T-cell (primary cell): ENCODE data around the gene TSPEAR. TPM values are rescaled to one million over a fixed set of nuclear protein-coding genes. Genes with fewer than 3 reads are reported as not detected.

Experiments
- ATAC-seq, 4 experiments: fragments of 200-7000 bp in 3 of 4; fragments of 150-1000 bp in 1 of 4; cut with Tn5 transposase; replicated peaks in 1 of 4; 1 replicate in 3 of 4; 2 replicates in 1 of 4; pipeline ENCODE4 v1.10.0; 2021; ENCODE audit warnings: moderate library complexity in 3 of 4, mild to moderate bottlenecking in 2 of 4, moderate number of reproducible peaks in 1 of 4
- CTCF ChIA-PET, 2 donors: fragments of 300-600 bp; sonication (Branson Sonifier 250); formaldehyde crosslinking; loops; one replicate each; lab custom pipeline; 2022; ENCODE audit warnings: antibody characterized with exemption in 2 of 2; lab: Charles Lee
- POLR2A ChIA-PET, 2 donors: fragments of 300-600 bp; sonication (Branson Sonifier 250); formaldehyde crosslinking; loops; one replicate each; lab custom pipeline; 2022; ENCODE audit warnings: antibody characterized with exemption in 2 of 2; lab: Charles Lee
- DNase-seq, 35 experiments: peaks; one replicate each; pipeline versions ENCODE4 v3.0.0 to v3.0.0-alpha.2; 2013 to 2023
- H3K27ac ChIP-seq: one replicate; pipeline ENCODE4 v1.5.1; 2013; ENCODE audit warnings: low read length
- H3K27me3 ChIP-seq, 2 experiments: replicated peaks in 1 of 2; 1 replicate in 1 of 2; 2 replicates in 1 of 2; pipeline versions ENCODE4 v1.6.1 to v1.7.0; 2013; ENCODE audit warnings: low read length in 1 of 2, mixed read lengths in 1 of 2; ENCODE audit not compliant: control insufficient read depth in 2 of 2, insufficient read depth in 2 of 2; ENCODE audit errors: extremely low read depth in 1 of 2
- H3K36me3 ChIP-seq, 2 donors: 1 replicate in 1 of 2; 2 replicates in 1 of 2; pipeline versions ENCODE4 v1.6.1 to v1.7.0; 2013; ENCODE audit warnings: low read length in 1 of 2; ENCODE audit not compliant: control insufficient read depth in 2 of 2, insufficient read depth in 1 of 2; ENCODE audit errors: extremely low read depth in 1 of 2
- H3K4me1 ChIP-seq, 2 experiments: 1 replicate in 1 of 2; 2 replicates in 1 of 2; pipeline versions ENCODE4 v1.6.1 to v1.7.0; 2013; ENCODE audit warnings: low read length in 2 of 2, mixed read lengths in 1 of 2; ENCODE audit not compliant: insufficient read depth in 2 of 2, control insufficient read depth in 1 of 2; ENCODE audit errors: extremely low read depth in 1 of 2
- H3K4me3 ChIP-seq, 2 donors: 1 replicate in 1 of 2; 2 replicates in 1 of 2; pipeline versions ENCODE4 v1.5.1 to v1.7.0; 2013; ENCODE audit warnings: mild to moderate bottlenecking in 2 of 2, low read length in 1 of 2, moderate library complexity in 1 of 2; ENCODE audit not compliant: control insufficient read depth in 1 of 2; ENCODE audit errors: extremely low read depth in 1 of 2
- H3K9me3 ChIP-seq: 2 replicates; pipeline ENCODE4 v1.7.0; 2013
- H3K27ac Mint-ChIP-seq, 2 donors: one replicate each; pipeline ENCODE4 v1.8.0; 2020 to 2021; ENCODE audit warnings: mild to moderate bottlenecking in 2 of 2, mixed read lengths in 2 of 2
- H3K27me3 Mint-ChIP-seq, 2 donors: one replicate each; pipeline ENCODE4 v1.8.0; 2021 to 2022; ENCODE audit warnings: mixed read lengths in 2 of 2
- H3K36me3 Mint-ChIP-seq: one replicate; pipeline ENCODE4 v1.8.0; 2021; ENCODE audit warnings: mixed read lengths
- H3K4me1 Mint-ChIP-seq, 3 donors: one replicate each; pipeline ENCODE4 v1.8.0; 2020 to 2022; ENCODE audit warnings: mixed read lengths in 3 of 3, mild to moderate bottlenecking in 1 of 3
- H3K4me3 Mint-ChIP-seq, 3 donors: one replicate each; pipeline ENCODE4 v1.8.0; 2020 to 2022; ENCODE audit warnings: mild to moderate bottlenecking in 3 of 3, mixed read lengths in 3 of 3, moderate library complexity in 3 of 3
- H3K9me3 Mint-ChIP-seq, 3 donors: one replicate each; pipeline ENCODE4 v1.8.0; 2020 to 2022; ENCODE audit warnings: mixed read lengths in 3 of 3
- WGBS: methylation state at CpG from one replicate; pipeline ENCODE4 v1.1.5; 2013; ENCODE audit warnings: missing lambda C conversion rate; ENCODE audit not compliant: insufficient coverage; 5-methylcytosine and 5-hydroxymethylcytosine counted together
- total RNA-seq, 35 experiments: library from RNA in 6 of 35; stranded (reverse) in 6 of 35; fragments of 120-200 nt in 1 of 35; gene quantifications; one replicate each; pipeline versions ENCODE4 v1.2.1 to v1.2.4 and lab custom pipeline; 2013 to 2026

TSPEAR gene
- total RNA-seq, 5 donors from 2014 or later (not counting 1 experiment from before 2014, with no cell fraction given): not detected

DNA sequence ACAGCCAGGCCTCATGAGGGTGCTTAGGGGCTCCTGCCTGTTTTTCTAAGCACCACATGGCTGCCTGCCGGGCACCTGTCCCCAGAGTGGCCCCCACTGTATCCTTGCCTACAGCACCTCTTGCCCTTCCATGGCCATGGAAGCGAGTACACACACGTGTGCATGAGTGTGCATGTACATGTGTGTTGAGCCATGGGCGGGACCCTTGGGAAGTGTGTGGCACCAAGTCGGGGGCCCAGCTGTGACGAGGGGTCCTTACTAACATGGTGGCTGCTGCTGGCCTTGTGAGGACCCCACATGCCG, 197.2 kb downstream of the TSPEAR start:
- Histone ChIP-seq H3K4me3 (no peak overlapping the region), H3K27me3 (peaks cover 0 to 10% of the 10 kb centered on the region in 2 experiments), H3K9me3 (no peaks in the 10 kb centered on the region), H3K27ac (no peak overlapping the region), H3K36me3 (no peaks in the 10 kb centered on the region), H3K4me1 (peaks cover 0 to 16% of the 10 kb centered on the region in 2 experiments)
- WGBS: 98% methylated on average over 7 of the region's 7 CpGs
- Mint-ChIP-seq H3K27ac (no peak overlapping the region), H3K36me3 (no peaks in the 10 kb centered on the region), H3K9me3 (no peaks in the 10 kb centered on the region), H3K4me3 (no peak overlapping the region), H3K4me1 (peaks cover 0 to 6% (median 4%) of the 10 kb centered on the region in 3 donors), H3K27me3 (no peaks in the 10 kb centered on the region)
- POLR2A ChIA-PET: no interaction called here
- ATAC-seq: no peak
- CTCF ChIA-PET: interaction anchor here in 1 of 2 donors (0.6 to 1.0 kb wide), 2 partner anchors 279 to 1757 kb away, joined by 3 to 4 read pairs; no protein-coding TSS in a partner anchor
- DNase-seq: no peak

DNA sequence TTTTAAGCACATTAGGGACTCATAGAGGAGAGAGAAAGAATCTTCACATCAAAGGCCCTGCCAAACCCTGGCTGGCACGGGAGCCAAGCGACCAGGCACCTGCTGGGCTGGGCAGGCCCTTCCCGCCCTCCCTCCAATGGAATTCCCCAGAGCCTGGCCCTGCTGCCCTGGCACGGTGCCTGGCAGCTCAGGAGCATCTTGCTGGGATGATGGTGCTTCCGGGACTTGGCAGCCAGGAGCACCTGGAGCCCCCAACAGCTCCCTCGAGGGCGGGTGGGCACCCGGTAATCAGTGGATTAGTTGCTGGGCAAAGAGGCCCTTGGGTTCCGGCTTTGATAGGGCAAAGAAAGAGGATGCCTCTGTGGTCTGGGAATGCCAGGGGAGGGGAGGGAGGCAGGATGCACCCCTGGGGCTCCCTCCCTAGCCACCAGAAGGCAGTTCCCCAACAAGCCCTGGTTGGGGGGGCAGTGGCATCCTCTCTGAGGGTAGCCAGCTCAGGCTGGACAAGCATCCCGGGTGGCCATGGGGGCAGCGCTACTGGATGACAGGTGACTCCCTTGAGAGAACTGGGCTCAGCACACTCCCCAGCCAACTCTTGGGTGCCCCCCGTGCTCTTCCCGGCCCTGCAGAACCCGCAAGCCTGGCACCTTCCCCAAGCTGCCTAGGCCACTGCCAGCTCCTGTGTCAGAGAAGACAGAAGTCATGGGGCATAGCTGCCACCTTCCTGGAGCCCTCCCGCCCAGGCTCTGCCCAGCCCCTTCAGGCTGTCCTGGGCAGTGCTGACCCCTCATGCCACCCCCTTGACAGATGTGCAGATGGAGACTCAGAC, 197.8 kb downstream of the TSPEAR start:
- ATAC-seq: no peak
- no peaks in the 10 kb centered on the region for H3K9me3 Mint-ChIP-seq
- no peak for DNase-seq

DNA sequence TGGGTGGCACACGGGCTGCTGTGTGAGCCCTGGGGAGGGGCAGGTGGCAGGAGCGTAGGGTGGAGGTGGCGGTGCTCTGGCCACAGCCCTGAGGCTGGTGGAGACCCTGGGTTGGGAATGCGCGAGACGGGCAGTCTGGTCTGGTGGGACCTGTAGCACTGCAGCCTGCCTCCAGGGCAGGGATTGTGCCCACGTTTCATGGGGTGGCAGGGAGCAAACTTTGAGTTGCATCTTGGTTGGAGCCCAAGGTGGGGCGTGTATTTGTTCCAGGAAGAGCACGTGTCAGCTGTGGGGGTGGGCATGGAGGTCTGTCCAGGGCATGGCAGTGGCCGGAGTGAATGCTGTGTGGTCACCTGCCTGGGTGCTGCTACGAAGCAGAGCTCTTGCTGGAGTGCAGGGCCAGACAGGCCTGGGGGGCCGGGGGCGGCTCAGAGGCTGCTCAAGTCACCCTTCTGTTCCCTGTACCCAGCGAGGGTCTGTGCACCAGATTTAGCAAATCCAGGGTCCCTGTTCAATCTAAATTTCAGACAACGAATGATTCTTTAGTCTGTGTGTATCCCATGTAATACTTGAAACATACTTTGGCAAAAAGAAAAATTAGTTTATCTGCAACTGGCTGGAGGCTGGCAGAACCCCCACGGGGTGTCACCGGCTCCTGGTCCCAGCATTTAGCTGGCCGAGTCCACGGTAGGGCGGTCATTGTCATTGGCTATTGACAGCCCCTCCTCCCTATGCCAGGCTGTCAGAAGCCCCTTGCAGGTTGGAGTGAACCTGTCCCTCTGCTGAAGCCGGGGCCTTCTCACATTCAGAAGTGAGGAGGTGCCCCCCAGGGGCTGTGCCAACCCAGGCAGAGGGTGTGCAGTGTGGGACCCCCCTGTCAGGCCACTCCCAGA, 198.6 kb downstream of the TSPEAR start:
- H3K27ac ChIP-seq: no peak overlapping the region
- Mint-ChIP-seq H3K4me3 (no peak overlapping the region), H3K4me1 (peaks cover 0 to 6% (median 4%) of the 10 kb centered on the region in 3 donors), H3K27ac (no peak overlapping the region), H3K27me3 (no peaks in the 10 kb centered on the region), H3K9me3 (no peaks in the 10 kb centered on the region), H3K36me3 (no peaks in the 10 kb centered on the region)
- H3K36me3 ChIP-seq: no peaks in the 10 kb centered on the region
- H3K4me1 ChIP-seq: peaks cover 0 to 16% of the 10 kb centered on the region in 2 experiments
- peaks cover 0 to 23% of the 10 kb centered on the region in 2 experiments for H3K27me3 ChIP-seq
- no peaks in the 10 kb centered on the region for H3K9me3 ChIP-seq
- DNase-seq: no peak
- no peak overlapping the region for H3K4me3 ChIP-seq
- no peak for ATAC-seq
- CTCF ChIA-PET: interaction anchor here (0.6 to 1.2 kb wide), 3 partner anchors 230 to 354 kb away, joined by 3 to 4 read pairs (median 3); no protein-coding TSS in a partner anchor
- POLR2A ChIA-PET: no interaction called here
- WGBS: 84% methylated on average over 14 of the region's 21 CpGs

More for the DNA sequence above, 197.8 kb downstream of the TSPEAR start:
- peaks cover 0 to 15% of the 10 kb centered on the region in 2 experiments for H3K27me3 ChIP-seq
- no peaks in the 10 kb centered on the region for H3K9me3 ChIP-seq
- Mint-ChIP-seq H3K27ac (no peak overlapping the region), H3K36me3 (no peaks in the 10 kb centered on the region), H3K4me1 (peaks cover 0 to 6% (median 4%) of the 10 kb centered on the region in 3 donors), H3K4me3 (no peak overlapping the region), H3K27me3 (no peaks in the 10 kb centered on the region)
- WGBS: 89% methylated on average over 13 of the region's 15 CpGs
- peaks cover 0 to 16% of the 10 kb centered on the region in 2 experiments for H3K4me1 ChIP-seq
- ChIA-PET POLR2A (no interaction called here), CTCF (interaction anchor here in 1 of 2 donors (1.0 kb wide), 1 partner anchor 280 kb away, joined by 3 read pairs; no protein-coding TSS in a partner anchor)
- H3K4me3 ChIP-seq: no peak overlapping the region
- H3K36me3 ChIP-seq: no peaks in the 10 kb centered on the region
- H3K27ac ChIP-seq: no peak overlapping the region

- peaks cover 0 to 23% of the 10 kb centered on the region in 2 experiments for H3K27me3 ChIP-seq
- Mint-ChIP-seq H3K36me3 (no peaks in the 10 kb centered on the region), H3K4me3 (no peak overlapping the region), H3K9me3 (no peaks in the 10 kb centered on the region), H3K27me3 (no peaks in the 10 kb centered on the region), H3K27ac (peak overlapping the region in 1 of 2 donors; percentile 22), H3K4me1 (peaks cover 0 to 6% (median 4%) of the 10 kb centered on the region in 3 donors)
- H3K9me3 ChIP-seq: no peaks in the 10 kb centered on the region
- WGBS: 86% methylated on average over 8 of the region's 8 CpGs
- no peaks in the 10 kb centered on the region for H3K36me3 ChIP-seq
- H3K4me3 ChIP-seq: no peak overlapping the region
- H3K27ac ChIP-seq: no peak overlapping the region
- ATAC-seq (no peak), DNase-seq (no peak)
- CTCF ChIA-PET: interaction anchor here (0.6 to 2.2 kb wide), 3 partner anchors 231 to 415 kb away, joined by 3 to 12 read pairs (median 4); no protein-coding TSS in a partner anchor
- POLR2A ChIA-PET: no interaction called here
- H3K4me1 ChIP-seq: peaks cover 0 to 16% of the 10 kb centered on the region in 2 experiments
Observed at GRCh38 chr21:44511938-44512275, 199.5 kb downstream of the TSPEAR start.

- POLR2A ChIA-PET: no interaction called here
- H3K27ac Mint-ChIP-seq: peak overlapping the region in 1 of 2 donors; percentile 22
Observed at GRCh38 chr21:44511219-44511937, 200.0 kb downstream of the TSPEAR start.

More at GRCh38 chr21:44511219-44511937, 200.0 kb downstream of the TSPEAR start:
- Mint-ChIP-seq H3K27me3 (no peaks in the 10 kb centered on the region), H3K4me1 (peaks cover 0 to 6% (median 4%) of the 10 kb centered on the region in 3 donors), H3K9me3 (no peaks in the 10 kb centered on the region), H3K4me3 (peak overlapping the region; percentile 39 to 55 (median 46)), H3K36me3 (no peaks in the 10 kb centered on the region)
- Histone ChIP-seq H3K4me3 (no peak overlapping the region), H3K36me3 (no peaks in the 10 kb centered on the region), H3K9me3 (no peaks in the 10 kb centered on the region), H3K27me3 (peaks cover 0 to 27% of the 10 kb centered on the region in 2 experiments), H3K4me1 (peaks cover 0 to 16% of the 10 kb centered on the region in 2 experiments), H3K27ac (no peak overlapping the region)
- 93% methylated on average over 10 of the region's 11 CpGs for WGBS
- no peak for DNase-seq
- CTCF ChIA-PET: interaction anchor here (0.6 to 2.5 kb wide), 12 partner anchors 198 to 617 kb away, joined by 3 to 33 read pairs (median 4); partner anchors contain the start of gene UBE2G2 (in 1 of the 2)
- ATAC-seq: no peak
